ENCODE measurements around the gene IL5RA.

The IL5RA gene

GRCh38 chr3:3066378-3066777, 43.8 kb downstream of the IL5RA start:
- no peak overlapping the region for H3K4me3 ChIP-seq (ENCODE audit: low read length)
- H3K4me1 ChIP-seq (ENCODE audit: control insufficient read depth, insufficient read depth, low read length), result 0 out of 2 replicates have a peak, but pooled peaks cover 1% of the 10 kb centered on the region
- no peak for DNase-seq (ENCODE audit: low read depth, low spot score)
- no CpG with 5 or more reads among the region's 2 CpGs for WGBS (ENCODE audit: insufficient coverage, insufficient read length)
- H3K27ac ChIP-seq (ENCODE audit: low read length), result no peak overlapping the region
- no peaks in the 10 kb centered on the region for H3K9me3 ChIP-seq (ENCODE audit: control insufficient read depth, insufficient read depth, low read length)
- no peaks in the 10 kb centered on the region for H3K36me3 ChIP-seq (ENCODE audit: control insufficient read depth, insufficient read depth, low read length)
- H3K27me3 ChIP-seq (ENCODE audit: control insufficient read depth, insufficient read depth, low read length), result no peaks in the 10 kb centered on the region

- H3K4me1 ChIP-seq (ENCODE audit: control insufficient read depth, insufficient read depth, low read length), result 0 out of 2 replicates have a peak, but pooled peaks cover 1% of the 10 kb centered on the region
- DNase-seq (ENCODE audit: low read depth, low spot score), result no peak
- H3K36me3 ChIP-seq (ENCODE audit: control insufficient read depth, insufficient read depth, low read length), result no peaks in the 10 kb centered on the region
- no peak overlapping the region for H3K4me3 ChIP-seq (ENCODE audit: low read length)
- no peak overlapping the region for H3K27ac ChIP-seq (ENCODE audit: low read length)
- WGBS (ENCODE audit: insufficient coverage, insufficient read length), result no CpG with 5 or more reads among the region's 2 CpGs
- H3K9me3 ChIP-seq (ENCODE audit: control insufficient read depth, insufficient read depth, low read length), result no peaks in the 10 kb centered on the region
- H3K27me3 ChIP-seq (ENCODE audit: control insufficient read depth, insufficient read depth, low read length), result no peaks in the 10 kb centered on the region
These were observed 44.3 kb downstream of the IL5RA start for GRCh38 chr3:3065876-3066275.

- Histone ChIP-seq H3K27me3 (ENCODE audit: control insufficient read depth, insufficient read depth, low read length) (no peaks in the 10 kb centered on the region), H3K4me1 (ENCODE audit: control insufficient read depth, insufficient read depth, low read length) (0 out of 2 replicates have a peak, but pooled peaks cover 1% of the 10 kb centered on the region), H3K4me3 (ENCODE audit: low read length) (no peak overlapping the region), H3K36me3 (ENCODE audit: control insufficient read depth, insufficient read depth, low read length) (no peaks in the 10 kb centered on the region), H3K9me3 (ENCODE audit: control insufficient read depth, insufficient read depth, low read length) (no peaks in the 10 kb centered on the region), H3K27ac (ENCODE audit: low read length) (no peak overlapping the region)
- DNase-seq (ENCODE audit: low read depth, low spot score), result no peak
- no CpG with 5 or more reads among the region's 4 CpGs for WGBS (ENCODE audit: insufficient coverage, insufficient read length)
These were observed 45.9 kb downstream of the IL5RA start for GRCh38 chr3:3064297-3064696.

- H3K36me3 ChIP-seq (ENCODE audit: control insufficient read depth, insufficient read depth, low read length), result no peaks in the 10 kb centered on the region
- no peaks in the 10 kb centered on the region for H3K9me3 ChIP-seq (ENCODE audit: control insufficient read depth, insufficient read depth, low read length)
- no peak overlapping the region for H3K4me3 ChIP-seq (ENCODE audit: low read length)
- no peaks in the 10 kb centered on the region for H3K27me3 ChIP-seq (ENCODE audit: control insufficient read depth, insufficient read depth, low read length)
- no peak for DNase-seq (ENCODE audit: low read depth, low spot score)
- 0 out of 2 replicates have a peak, but pooled peaks cover 1% of the 10 kb centered on the region for H3K4me1 ChIP-seq (ENCODE audit: control insufficient read depth, insufficient read depth, low read length)
- H3K27ac ChIP-seq (ENCODE audit: low read length), result no peak overlapping the region
- no CpG with 5 or more reads among the region's 1 CpG for WGBS (ENCODE audit: insufficient coverage, insufficient read length)
These were observed 50.5 kb downstream of the IL5RA start for GRCh38 chr3:3059645-3060044.

- WGBS (ENCODE audit: insufficient coverage, insufficient read length), result no CpG with 5 or more reads among the region's 4 CpGs
- Histone ChIP-seq H3K36me3 (ENCODE audit: control insufficient read depth, insufficient read depth, low read length) (no peaks in the 10 kb centered on the region), H3K4me3 (ENCODE audit: low read length) (no peak overlapping the region), H3K27me3 (ENCODE audit: control insufficient read depth, insufficient read depth, low read length) (no peaks in the 10 kb centered on the region), H3K9me3 (ENCODE audit: control insufficient read depth, insufficient read depth, low read length) (no peaks in the 10 kb centered on the region), H3K4me1 (ENCODE audit: control insufficient read depth, insufficient read depth, low read length) (no peaks in the 10 kb centered on the region), H3K27ac (ENCODE audit: low read length) (no peak overlapping the region)
- no peak for DNase-seq (ENCODE audit: low read depth, low spot score)
These were observed 56.2 kb downstream of the IL5RA start for GRCh38 chr3:3053974-3054373.

- Histone ChIP-seq H3K4me3 (ENCODE audit: low read length) (no peak overlapping the region), H3K27ac (ENCODE audit: low read length) (no peak overlapping the region), H3K9me3 (ENCODE audit: control insufficient read depth, insufficient read depth, low read length) (no peaks in the 10 kb centered on the region), H3K4me1 (ENCODE audit: control insufficient read depth, insufficient read depth, low read length) (peaks cover 2% of the 10 kb centered on the region; the same call in 1 of the 2 replicates), H3K27me3 (ENCODE audit: control insufficient read depth, insufficient read depth, low read length) (no peaks in the 10 kb centered on the region), H3K36me3 (ENCODE audit: control insufficient read depth, insufficient read depth, low read length) (no peaks in the 10 kb centered on the region)
- no peak for DNase-seq (ENCODE audit: low read depth, low spot score)
- no CpG with 5 or more reads among the region's 25 CpGs for WGBS (ENCODE audit: insufficient coverage, insufficient read length)
These were observed 71.8 kb downstream of the IL5RA start for GRCh38 chr3:3038201-3038991.

- no peak for DNase-seq (ENCODE audit: low read depth, low spot score)
- no peaks in the 10 kb centered on the region for H3K36me3 ChIP-seq (ENCODE audit: control insufficient read depth, insufficient read depth, low read length)
- no peak overlapping the region for H3K27ac ChIP-seq (ENCODE audit: low read length)
- peaks cover 2% of the 10 kb centered on the region; the same call in 1 of the 2 replicates for H3K4me1 ChIP-seq (ENCODE audit: control insufficient read depth, insufficient read depth, low read length)
- no CpG with 5 or more reads among the region's 13 CpGs for WGBS (ENCODE audit: insufficient coverage, insufficient read length)
- H3K27me3 ChIP-seq (ENCODE audit: control insufficient read depth, insufficient read depth, low read length), result no peaks in the 10 kb centered on the region
- no peaks in the 10 kb centered on the region for H3K9me3 ChIP-seq (ENCODE audit: control insufficient read depth, insufficient read depth, low read length)
- H3K4me3 ChIP-seq (ENCODE audit: low read length), result no peak overlapping the region
These were observed 73.0 kb downstream of the IL5RA start for GRCh38 chr3:3037156-3037555.

- WGBS (ENCODE audit: insufficient coverage, insufficient read length), result no CpG with 5 or more reads among the region's 4 CpGs
- Histone ChIP-seq H3K4me1 (ENCODE audit: control insufficient read depth, insufficient read depth, low read length) (no peaks in the 10 kb centered on the region), H3K4me3 (ENCODE audit: low read length) (no peak overlapping the region), H3K27me3 (ENCODE audit: control insufficient read depth, insufficient read depth, low read length) (no peaks in the 10 kb centered on the region), H3K9me3 (ENCODE audit: control insufficient read depth, insufficient read depth, low read length) (no peaks in the 10 kb centered on the region), H3K27ac (ENCODE audit: low read length) (no peak overlapping the region), H3K36me3 (ENCODE audit: control insufficient read depth, insufficient read depth, low read length) (no peaks in the 10 kb centered on the region)
- no peak for DNase-seq (ENCODE audit: low read depth, low spot score)
These were observed 78.8 kb downstream of the IL5RA start for GRCh38 chr3:3031326-3031725.

- H3K36me3 ChIP-seq (ENCODE audit: control insufficient read depth, insufficient read depth, low read length), result no peaks in the 10 kb centered on the region
- DNase-seq (ENCODE audit: low read depth, low spot score), result no peak
- no peaks in the 10 kb centered on the region; the same call in 1 of the 2 replicates for H3K4me1 ChIP-seq (ENCODE audit: control insufficient read depth, insufficient read depth, low read length)
- no peak overlapping the region for H3K4me3 ChIP-seq (ENCODE audit: low read length)
- H3K9me3 ChIP-seq (ENCODE audit: control insufficient read depth, insufficient read depth, low read length), result no peaks in the 10 kb centered on the region
- H3K27ac ChIP-seq (ENCODE audit: low read length), result no peak overlapping the region
- H3K27me3 ChIP-seq (ENCODE audit: control insufficient read depth, insufficient read depth, low read length), result no peaks in the 10 kb centered on the region
- WGBS (ENCODE audit: insufficient coverage, insufficient read length), result no CpG with 5 or more reads among the region's 5 CpGs
These were observed 82.1 kb downstream of the IL5RA start for GRCh38 chr3:3027976-3028567.

- no CpG with 5 or more reads among the region's 7 CpGs for WGBS (ENCODE audit: insufficient coverage, insufficient read length)
- Histone ChIP-seq H3K4me1 (ENCODE audit: control insufficient read depth, insufficient read depth, low read length) (peaks cover 1% of the 10 kb centered on the region; the same call in 1 of the 2 replicates), H3K36me3 (ENCODE audit: control insufficient read depth, insufficient read depth, low read length) (no peaks in the 10 kb centered on the region), H3K9me3 (ENCODE audit: control insufficient read depth, insufficient read depth, low read length) (no peaks in the 10 kb centered on the region), H3K27me3 (ENCODE audit: control insufficient read depth, insufficient read depth, low read length) (no peaks in the 10 kb centered on the region), H3K4me3 (ENCODE audit: low read length) (no peak overlapping the region), H3K27ac (ENCODE audit: low read length) (no peak overlapping the region)
- DNase-seq (ENCODE audit: low read depth, low spot score), result no peak
These were observed 86.9 kb downstream of the IL5RA start for GRCh38 chr3:3023111-3023745.

Measured in iPS DF 6.9 (cell line).